GM12878 (cell line): ENCODE data around the gene HNRNPAB.

Experiments
- BMI1 ChIP-seq: fragments of 450-650 bp; IDR thresholded peaks from 2 replicates; pipeline ENCODE4 v1.6.1; 2016; ENCODE audit warnings: mild to moderate bottlenecking, moderate library complexity, borderline replicate concordance
- NRF1 ChIP-seq: conservative IDR thresholded peaks from 2 replicates; pipeline ENCODE4 v1.6.1; 2011; ENCODE audit warnings: mild to moderate bottlenecking, low read depth, low read length, improper control_type of control experiment
- RCOR1 ChIP-seq: conservative IDR thresholded peaks from 2 replicates; pipeline ENCODE4 v1.6.1; 2012; ENCODE audit warnings: low read depth, low read length, improper control_type of control experiment
- SPI1 ChIP-seq: IDR thresholded peaks from 2 replicates; pipeline ENCODE4 v1.6.1; 2011; ENCODE audit warnings: low read depth, mild to moderate bottlenecking, low read length, moderate library complexity, borderline replicate concordance; ENCODE audit not compliant: insufficient read depth
- TCF12 ChIP-seq: IDR thresholded peaks from 2 replicates; pipeline ENCODE4 v1.6.1; 2011; ENCODE audit warnings: low read depth, mild to moderate bottlenecking, low read length
- TF ChIP-seq, protein P1 (sequence below), 3 experiments: IDR thresholded peaks in 2 of 3; conservative IDR thresholded peaks in 1 of 3; 2 replicates each; pipeline ENCODE4 v1.5.1; 2011; ENCODE audit warnings: low read depth in 3 of 3, low read length in 3 of 3, mild to moderate bottlenecking in 3 of 3, control low read depth in 2 of 3, moderate library complexity in 2 of 3, inconsistent platforms in 1 of 3, mixed read lengths in 1 of 3; ENCODE audit not compliant: control insufficient read depth in 2 of 3, insufficient read depth in 1 of 3; ENCODE audit errors: extremely low read depth in 1 of 3

DNA sequence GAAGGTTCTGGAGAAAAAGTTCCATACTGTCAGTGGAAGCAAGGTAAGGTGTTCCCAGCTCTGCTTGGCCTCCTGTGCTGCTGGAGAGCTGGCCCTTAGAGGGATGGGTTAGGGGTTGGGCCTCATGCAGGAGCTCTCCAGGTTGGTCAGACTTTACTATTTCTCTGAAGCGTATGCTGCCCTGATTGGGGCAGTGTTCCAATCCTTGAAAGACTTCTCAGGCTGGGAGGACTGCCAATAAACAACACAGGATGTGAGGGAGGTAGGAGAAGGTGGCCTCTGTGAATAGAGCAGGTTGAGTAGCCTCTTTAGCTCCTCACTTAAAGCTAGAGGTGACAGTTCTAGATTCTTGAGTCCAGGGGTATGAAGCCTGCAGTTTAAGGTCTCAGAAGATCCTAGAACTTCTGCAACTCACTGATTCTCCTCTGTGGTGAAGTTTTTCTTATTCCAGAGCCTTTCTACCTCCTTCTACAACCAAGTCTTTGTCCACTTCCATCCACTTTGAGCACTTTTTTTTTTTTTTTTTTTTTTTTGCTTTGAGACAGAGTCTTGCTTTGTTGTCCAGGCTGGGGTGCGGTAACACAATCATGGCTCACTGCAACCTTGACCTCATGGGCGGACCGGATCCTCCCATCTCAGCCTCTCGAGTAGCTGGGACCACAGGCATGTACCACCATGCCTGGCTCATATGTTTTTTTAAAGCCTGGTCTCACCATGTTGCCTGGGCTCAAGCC lies 3.0 kb downstream of the HNRNPAB start:
- TF ChIP-seq BMI1 (no peak), NRF1 (no peak), TCF12 (no peak), RCOR1 (no peak), SPI1 (no peak)
- TF ChIP-seq, protein P1, sequence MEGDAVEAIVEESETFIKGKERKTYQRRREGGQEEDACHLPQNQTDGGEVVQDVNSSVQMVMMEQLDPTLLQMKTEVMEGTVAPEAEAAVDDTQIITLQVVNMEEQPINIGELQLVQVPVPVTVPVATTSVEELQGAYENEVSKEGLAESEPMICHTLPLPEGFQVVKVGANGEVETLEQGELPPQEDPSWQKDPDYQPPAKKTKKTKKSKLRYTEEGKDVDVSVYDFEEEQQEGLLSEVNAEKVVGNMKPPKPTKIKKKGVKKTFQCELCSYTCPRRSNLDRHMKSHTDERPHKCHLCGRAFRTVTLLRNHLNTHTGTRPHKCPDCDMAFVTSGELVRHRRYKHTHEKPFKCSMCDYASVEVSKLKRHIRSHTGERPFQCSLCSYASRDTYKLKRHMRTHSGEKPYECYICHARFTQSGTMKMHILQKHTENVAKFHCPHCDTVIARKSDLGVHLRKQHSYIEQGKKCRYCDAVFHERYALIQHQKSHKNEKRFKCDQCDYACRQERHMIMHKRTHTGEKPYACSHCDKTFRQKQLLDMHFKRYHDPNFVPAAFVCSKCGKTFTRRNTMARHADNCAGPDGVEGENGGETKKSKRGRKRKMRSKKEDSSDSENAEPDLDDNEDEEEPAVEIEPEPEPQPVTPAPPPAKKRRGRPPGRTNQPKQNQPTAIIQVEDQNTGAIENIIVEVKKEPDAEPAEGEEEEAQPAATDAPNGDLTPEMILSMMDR (IDR thresholded peaks at IDR 0.05 in 2 of 3, conservative IDR thresholded peaks at IDR 0.05 in 1 of 3; ENCODE audit: control insufficient read depth in 2 of 3, extremely low read depth in 1 of 3, insufficient read depth in 1 of 3, low read depth in 3 of 3, low read length in 3 of 3), result no peak
